HG02642 (cell line): ENCODE measurements around the gene ZNF710.
A peak's percentile ranks its signal among the peaks of the same experiment; 100 is the strongest.

ENCODE experiments used
- ATAC-seq: cut with Tn5 transposase; IDR thresholded peaks from one replicate; pipeline ENCODE4 v1.9.1; 2021; ENCODE audit warnings: mild to moderate bottlenecking; ENCODE audit not compliant: unreplicated experiment, poor library complexity

Gene ZNF710

DNA sequence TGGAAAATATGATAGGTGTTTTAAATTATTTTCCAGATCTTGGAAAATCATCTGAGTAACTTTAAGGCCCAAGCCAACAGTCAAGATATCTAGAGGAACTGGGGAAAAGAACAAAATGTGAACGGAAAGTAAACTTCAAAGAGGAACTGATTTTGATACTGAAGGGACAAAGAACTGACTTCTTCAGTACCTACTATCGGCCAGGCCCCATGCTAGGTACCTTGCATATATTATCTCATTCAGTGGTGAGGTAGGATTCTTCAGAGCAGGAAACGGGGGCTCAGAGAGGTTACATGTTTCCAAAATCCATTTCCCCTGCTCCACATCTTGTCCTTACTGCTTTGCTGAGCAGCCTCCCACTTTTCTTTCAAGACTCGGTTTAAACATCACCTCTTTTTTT lies 9.8 kb upstream of the ZNF710 start:
- no peak for ATAC-seq

DNA sequence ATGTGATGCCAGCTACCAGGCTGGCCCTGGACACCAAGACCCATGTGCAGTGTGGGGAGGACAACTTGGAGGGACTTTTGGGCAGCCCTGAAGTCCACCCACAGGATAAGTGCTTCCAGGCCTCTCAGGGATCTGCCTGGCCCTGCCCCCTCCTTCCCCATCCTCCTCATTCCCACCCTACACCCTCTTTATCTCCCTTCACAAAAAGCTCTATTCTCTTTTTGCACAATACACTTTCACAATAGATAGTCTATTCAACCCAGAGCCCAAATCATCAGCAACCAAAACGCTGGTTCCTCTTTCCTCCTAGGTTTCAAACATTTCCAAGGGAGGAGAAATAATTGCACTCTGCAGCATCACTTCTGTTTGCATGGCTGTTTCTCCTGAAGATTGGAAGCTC lies 7.8 kb upstream of the ZNF710 start:
- no peak for ATAC-seq

DNA sequence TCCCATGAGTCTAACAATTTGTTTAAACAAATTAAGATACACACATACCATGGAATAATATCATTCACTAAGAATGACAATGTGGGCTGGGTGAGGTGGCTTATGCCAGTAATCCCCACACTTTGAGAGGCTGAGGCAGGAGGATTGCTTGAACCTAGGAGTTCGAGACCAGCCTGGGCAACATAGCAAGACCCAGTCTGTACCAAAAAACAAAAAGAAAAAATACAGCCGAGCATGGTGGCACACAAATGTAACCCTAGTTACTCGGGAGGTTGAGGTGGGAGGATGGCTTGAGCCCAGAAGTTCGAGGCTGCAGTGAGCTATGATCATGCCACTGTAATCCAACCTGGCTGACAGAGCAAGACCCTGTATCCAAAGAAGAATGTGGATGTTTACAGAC lies 4.0 kb upstream of the ZNF710 start:
- ATAC-seq: no peak

DNA sequence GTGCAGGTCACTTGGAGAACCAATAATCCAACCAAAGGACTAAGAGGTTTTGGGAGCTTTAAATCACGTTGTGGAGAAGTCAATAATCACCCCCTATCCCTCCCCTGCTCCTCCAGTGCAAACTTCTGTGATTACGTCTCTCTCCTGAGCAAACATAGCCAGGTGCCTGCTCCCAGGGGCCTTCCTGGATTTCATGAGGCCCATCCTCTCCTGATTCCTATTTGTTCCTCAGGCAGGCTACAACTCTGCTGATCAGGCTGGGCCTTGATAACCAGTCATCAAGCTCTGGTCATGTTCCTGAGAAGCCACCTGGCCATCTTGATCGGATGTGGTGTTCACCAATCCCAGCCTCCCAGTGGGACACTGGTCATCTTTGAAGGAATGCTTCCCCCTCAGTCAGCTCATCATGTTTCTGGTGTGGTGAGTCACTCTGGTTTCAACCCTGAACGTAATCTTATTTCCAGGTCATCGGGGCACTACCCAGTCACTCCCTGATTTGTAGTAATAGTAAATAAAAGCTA lies 2.9 kb upstream of the ZNF710 start:
- ATAC-seq: no peak

DNA sequence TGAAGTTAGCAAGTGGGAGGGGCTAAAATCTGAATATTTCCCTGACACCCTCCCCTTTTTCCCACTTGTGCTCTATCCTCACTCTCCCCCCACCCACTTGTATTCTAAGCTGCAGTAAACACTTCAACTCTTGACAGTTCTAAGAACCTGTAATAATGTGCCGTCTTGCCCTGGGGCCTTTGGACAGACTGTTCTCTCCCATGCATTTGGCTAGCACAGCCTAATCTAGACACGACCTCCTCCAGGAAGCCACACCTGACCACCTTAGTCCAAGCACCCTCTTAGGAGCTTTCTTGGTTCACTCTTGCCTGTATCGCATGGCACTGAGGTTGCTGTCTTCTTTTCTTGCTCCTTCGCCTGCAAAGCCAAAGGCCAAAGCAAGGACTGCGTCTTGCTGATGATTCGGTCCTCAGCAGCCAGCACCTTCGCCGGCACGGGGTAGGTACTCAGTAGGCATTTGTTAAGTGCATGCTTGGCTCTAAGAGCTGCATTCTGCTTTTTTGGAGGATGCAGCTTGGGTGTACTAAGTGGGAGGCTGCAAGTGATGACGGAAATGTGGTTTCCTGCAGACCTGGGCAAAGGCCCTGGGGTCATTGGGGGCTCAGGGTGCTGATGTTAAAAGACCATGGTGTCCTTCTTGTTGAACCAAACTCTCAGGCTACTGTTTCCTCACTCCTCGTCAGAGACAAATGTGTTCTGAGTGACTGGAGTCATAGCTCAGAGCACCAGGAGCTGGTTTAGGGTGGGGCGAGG lies 2.0 kb upstream of the ZNF710 start:
- ATAC-seq: no peak

DNA sequence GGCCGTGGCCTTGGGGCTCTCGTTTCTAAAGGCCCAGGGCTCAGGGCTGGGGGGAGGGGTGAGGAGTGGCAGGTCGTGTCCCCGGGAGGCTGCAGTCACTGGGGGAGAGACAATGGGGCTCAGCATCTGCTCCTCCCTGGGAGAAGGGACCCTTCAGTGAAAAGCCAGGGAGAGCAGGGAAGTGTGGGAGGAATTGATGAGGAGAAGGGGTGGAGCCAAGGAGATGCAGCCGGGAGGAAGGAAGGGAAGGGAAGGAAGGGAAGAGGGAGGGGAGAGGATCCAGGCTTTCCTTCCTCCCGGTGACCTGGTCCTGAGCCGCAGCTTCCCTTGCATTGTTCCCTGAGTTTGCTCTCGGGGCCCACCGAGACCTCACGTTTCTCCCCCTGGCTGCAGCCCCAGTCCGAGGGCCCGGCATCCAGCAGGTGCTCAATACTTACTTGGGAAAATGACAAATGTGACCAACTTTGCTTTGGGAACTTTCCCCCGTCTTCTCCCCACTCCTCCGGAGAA lies 1.4 kb upstream of the ZNF710 start:
- ATAC-seq: no peak

DNA sequence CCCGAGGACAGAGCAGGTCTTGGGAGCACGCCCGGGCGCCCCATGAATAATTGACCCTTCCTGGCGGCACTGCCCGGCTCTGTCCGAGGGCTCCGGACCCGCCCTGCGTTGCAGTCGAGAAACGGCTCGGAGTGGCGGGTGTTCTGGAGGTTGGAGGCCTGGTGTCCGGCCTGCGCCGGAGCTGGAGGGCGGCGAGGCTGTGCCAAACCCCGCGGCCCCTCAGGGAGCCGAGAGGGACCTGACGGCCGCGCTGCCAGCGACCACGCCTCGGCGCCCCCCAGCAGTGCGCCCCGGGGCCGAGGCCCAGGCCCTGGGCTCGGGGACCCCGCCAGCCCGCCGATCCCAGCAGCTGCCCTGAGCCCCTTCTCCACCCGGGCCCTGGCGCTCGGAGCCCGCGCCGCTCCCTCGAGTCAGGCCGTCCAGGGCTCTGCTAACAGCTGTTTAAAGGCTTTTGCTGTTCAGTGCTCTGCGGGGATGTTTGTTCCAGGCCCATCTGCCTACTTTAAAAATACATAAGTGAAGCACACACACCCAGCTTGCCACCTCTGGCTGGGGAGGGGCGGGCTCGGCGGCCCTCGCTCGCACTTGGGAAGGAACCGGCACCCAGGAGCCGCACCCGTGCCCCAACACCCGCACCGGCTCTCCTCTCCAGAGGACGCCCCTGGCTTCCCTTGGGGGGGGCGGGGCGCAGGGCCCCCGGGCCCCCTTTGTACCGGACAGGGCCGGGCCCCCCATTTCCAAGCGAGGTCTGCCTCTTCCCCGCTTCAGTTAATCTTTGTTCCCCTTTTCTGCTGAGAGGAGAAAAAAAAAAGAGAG lies 730 bp upstream of the ZNF710 start:
- no peak for ATAC-seq

DNA sequence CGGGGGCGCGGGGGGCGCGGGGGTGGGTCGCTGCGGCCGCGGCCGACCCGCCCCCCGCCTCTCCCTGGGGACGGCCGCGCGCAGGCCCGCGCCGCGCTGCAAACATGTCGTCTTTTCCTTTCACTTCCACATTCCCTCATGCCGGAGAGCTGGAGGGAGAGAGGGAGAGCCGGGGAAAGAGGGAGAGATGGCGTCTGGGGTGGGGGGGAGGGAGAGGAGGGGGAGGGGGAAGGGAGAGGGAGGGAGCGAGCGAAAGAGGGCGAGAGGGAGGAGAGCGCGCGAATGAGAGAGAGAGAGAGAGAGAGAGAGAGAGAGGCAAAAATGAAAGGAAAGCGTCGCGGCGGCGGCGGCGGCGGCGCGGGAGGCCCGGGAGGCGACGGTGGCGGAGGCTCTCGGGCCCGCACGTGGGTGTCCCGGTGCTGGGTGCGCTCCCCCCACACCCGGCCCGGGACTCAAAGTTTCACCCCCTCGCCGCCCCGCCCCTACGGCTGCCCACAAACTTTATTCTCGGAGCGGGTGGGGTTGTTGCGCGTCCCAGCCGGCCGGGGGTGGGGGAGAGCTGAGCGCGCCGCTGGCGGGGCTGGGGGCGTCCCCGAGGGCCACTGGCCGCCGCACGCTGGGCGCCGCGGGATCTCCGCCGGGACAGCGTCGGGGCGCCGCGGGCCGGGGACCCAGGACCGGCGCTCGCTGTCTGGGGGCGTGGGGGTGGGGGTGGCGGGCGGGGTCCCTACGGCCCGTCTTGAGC lies 731 bp downstream of the ZNF710 start:
- ATAC-seq: peak; percentile 43

DNA sequence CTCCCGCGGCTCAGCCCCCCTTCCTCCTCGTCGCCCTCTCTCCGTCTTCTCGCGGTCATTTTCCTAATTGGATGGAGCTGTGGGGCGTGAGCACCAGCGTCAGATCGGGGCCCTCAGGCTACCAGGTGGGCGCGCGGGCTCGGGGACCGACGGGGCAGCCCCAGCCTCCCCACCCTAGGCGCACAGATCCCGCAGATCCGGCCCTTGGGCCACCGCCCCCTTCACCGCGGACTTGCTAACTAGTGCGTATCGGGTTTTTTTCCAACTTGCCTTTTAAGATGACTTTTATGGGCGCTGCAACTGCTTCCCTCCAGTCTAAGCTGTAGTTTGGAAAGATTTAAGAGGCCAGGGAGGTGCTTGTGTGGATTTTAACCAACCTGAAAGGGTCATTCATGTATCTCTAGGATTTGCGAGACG lies 1.3 kb downstream of the ZNF710 start:
- peak; percentile 34 for ATAC-seq

DNA sequence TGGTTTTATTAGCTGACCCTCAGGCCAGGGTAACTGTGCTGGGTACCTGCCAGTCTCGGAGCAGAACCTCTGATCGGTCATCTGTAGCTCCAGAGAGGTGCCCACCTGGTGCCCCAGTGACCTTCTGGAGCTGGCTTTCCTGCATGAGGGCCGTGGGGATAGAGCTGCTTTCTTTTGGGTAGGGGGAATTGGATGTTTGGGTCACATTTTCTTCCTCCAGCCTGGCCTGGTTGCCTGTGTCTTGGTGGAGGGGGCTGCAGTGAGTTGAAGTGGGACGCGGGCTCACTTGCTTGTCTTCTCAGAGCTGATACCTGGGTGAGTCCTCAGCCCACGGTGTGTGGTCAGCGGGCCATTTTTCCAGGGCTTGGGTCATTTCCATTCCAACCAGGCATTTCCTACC lies 2.6 kb downstream of the ZNF710 start:
- no peak for ATAC-seq

DNA sequence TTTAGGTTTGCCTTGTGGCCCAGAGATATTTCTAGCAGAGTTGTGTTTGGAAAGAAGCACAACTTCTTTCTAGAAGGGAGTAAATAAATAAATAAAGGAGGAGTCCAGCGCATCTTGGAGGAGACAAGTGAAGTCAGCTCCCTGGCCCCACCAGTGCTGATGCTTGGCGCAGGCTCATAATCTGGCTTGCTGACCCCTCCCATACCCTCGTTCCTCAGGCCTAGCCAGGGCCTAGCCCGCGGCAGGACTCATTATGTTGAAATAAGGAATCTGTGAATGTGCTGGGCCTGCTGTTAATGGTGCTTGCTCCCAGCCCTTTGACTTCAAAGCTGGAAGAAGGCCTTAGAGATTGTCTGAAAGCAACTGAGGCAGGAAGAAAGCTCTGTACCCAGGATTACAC lies 3.1 kb downstream of the ZNF710 start:
- ATAC-seq: no peak

DNA sequence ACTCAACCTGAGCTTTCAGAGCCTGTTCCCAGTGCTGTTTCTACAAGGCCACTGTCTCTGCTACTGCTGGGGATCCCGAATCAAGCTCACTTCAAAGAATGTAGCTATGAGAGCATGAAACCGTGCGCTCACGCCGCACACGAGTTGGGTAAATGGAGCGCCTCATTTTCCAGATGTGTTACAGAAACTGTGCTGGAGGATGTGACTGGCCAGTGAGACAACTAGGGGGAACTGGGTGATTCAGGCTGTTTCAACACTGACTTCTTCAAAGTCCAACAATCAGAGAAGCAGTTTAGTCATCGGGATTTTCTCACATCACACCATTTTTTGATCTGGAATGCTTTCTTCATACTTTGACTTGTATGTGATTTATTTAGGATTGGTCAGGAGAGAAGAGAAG lies 3.5 kb downstream of the ZNF710 start:
- no peak for ATAC-seq

DNA sequence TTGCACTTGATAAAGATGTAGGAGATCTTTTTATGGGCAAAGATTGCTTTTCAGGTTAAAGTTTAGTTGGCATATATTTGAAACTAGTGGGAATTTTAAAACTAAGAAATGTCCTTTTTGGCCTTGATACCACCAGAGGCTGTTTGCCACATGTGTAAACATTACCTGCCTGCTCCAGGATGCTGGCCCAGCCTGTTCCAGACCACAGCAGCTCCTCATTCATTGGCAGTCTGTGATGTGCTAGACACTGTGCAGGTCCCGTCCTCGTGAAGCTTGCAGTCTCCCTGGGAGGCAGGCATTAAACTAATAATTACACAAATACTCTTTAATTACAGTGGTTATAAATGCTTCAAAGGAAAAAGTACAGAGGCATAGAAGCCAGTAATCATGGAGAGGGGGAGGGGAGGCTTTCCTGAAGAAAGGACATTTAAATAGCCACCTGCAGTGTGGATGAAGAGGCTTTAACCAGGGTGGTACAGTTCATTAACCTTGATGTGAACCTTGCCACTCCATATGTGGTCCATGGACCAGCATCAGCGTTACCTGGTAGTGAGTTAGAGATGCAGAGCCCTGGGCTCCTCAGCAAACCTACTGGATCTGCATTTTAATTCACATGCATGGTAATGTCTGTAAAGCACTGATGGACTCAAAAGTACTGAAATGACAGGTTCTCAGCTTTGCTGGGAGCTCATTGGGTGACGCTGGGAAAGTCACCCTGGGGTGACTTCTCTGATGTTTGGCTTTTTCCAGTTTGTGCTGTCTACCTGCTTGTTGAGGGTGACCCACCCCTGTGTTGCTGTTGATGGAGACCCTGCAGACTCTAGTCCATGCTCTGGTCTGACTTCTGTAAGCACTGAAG lies 5.3 kb downstream of the ZNF710 start:
- no peak for ATAC-seq

DNA sequence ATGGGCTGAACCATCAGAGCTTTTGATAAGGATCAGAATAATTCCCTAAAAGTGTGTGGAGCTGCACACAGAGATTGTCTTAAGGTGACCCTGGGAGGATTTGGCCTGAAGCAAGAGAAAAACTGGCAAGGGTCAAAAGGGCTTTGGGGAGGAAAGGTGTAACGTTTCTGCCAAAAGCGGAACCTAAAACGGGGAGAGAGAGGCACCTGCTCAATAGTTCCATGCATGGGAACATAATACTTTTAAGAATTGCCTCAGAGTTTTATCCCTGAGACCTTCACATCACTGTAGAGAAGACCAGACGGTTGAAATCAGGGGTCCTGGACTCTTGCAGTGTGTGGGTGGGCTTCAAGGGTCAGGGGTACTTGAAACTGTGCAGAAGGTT lies 5.9 kb downstream of the ZNF710 start:
- no peak for ATAC-seq

DNA sequence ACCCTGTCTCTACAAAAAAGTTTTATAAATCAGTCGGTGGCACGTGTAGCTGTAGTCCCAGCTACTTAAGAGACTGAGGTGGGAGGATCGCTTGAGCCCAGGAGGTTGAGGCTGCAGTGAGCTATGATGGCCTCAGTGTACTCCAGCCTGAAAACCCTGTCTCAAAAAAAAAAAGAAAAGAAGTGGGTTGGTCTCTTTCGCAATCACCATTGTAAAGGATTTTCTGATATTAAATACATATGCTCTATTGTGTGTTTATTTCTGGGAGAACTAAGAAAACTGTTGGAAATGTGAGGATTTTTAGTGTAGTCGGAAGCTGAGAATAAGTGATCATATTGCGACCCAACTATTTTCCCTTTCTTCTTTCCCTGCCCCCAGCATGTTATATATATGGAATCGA lies 7.5 kb downstream of the ZNF710 start:
- ATAC-seq: no peak

DNA sequence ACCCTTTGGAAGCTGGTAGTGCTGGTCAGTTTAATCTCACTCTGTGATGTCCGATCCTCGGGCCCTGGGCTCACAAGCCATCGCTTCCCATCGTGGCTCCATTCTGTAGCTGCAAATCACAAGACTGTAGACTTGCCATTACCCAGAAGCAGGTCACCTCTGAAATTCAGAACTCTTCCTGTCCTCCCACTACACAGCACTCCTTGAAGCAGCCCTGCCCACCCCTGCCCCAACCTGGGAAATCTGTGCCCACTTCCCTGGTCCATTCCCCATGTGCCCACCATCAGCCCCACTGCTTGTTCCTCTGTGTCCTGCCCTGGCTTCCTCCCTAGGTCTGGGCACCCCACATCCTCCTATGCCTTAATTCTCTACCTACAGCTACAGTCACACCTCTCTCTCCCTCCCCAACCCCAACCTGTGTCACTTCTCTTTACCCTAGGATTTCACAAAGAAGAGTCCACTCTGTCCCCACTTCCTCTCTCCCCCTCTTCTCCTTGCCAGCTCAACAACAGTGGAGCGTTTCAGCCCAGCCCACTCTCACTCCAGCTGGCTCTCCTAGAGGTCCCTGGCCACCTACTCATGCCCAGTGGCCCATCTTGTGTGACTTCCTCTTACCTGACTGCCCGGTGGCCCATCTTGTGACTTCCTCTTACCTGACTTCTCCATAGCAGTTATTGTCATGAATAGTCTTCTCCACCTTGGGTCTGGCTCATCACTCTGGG lies 8.3 kb downstream of the ZNF710 start:
- ATAC-seq: no peak

DNA sequence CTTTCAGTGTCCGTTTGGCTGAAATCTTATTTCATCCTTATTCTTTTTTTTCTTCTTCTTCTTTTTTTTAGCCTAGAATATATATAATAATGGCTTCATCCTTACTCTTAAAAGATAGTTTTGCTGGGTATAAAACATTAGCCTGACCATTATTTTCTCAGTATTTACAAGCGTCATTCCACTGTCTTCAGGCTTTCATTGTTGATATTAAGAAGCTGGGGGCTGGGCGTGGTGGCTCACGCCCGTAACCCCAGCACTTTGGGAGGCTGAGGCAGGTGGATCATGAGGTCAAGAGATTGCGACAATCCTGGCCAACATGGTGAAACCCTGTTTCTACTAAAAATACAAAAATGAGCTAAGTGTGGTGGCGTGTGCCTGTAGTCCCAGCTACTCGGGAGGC lies 10.6 kb downstream of the ZNF710 start:
- no peak for ATAC-seq

DNA sequence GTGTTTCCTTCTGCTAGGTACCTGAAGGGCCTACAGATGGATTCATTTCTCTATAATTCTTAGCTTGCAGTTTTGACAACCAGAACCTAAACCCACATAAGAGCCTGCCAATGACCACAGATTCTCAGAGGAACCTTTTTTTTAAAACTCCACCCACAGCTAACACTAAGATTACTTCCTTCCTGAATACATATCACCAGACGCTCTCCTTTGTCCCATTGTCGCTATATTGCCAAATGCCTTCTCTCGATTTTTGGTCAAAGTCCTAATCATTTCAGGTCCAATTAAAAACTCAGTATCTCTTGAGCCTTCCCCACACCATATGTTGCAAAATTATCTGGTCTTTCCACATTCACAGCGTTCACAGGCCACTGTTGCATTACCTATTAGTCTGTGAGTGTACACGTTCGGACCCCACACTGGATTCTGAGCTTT lies 12.4 kb downstream of the ZNF710 start:
- ATAC-seq: no peak

DNA sequence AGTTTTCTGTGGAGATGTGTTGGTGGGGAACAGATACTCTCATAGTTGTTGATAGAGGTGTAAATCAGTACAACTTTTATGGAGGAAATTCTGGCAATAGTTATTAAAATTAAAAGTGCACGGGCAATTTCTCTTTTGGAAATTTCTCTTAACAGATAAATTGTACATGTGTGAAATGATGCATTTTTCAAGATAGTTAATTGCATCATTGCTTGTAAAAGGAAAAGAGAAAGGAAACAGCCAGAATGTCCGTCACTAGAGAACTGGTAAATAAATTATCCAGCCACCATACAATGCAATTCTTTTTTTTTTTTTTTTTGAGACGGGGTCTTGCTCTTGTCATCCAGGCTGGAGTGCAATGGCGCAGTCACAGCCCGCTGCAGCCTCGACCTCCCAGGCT lies 14.2 kb downstream of the ZNF710 start:
- ATAC-seq: no peak
